HCT116 (cell line): ENCODE results near the gene MYCBP2. TPM values are rescaled to one million over a fixed set of nuclear protein-coding genes. Genes with fewer than 3 reads are reported as not detected.

ENCODE experiments used
- ATAC-seq: fragments of 200-7000 bp; cut with Tn5 transposase; 2 replicates; pipeline ENCODE4 v1.9.1; 2020; ENCODE audit warnings: mild to moderate bottlenecking, moderate library complexity
- BruUV-seq: library from RNA; stranded (reverse); fragments of 400-500 nt; replicated peaks from 2 replicates; lab custom pipeline; 2021; lab: Mats Ljungman, UMichigan
- CTCF ChIA-PET: fragments of 300-600 bp; sonication (Branson Sonifier 250); formaldehyde crosslinking; loops from one replicate; lab custom pipeline; 2021; ENCODE audit warnings: antibody characterized with exemption; lab: Charles Lee
- POLR2A ChIA-PET: fragments of 300-600, 350-600 bp; sonication (Branson Sonifier 250); formaldehyde crosslinking; loops from one replicate; lab custom pipeline; 2021; ENCODE audit warnings: antibody characterized with exemption; lab: Charles Lee
- RAD21 ChIA-PET, 2 experiments: fragments of 300-600 bp; sonication (Branson Sonifier 250); formaldehyde crosslinking; loops; one replicate each; lab custom pipeline; 2023; ENCODE audit warnings: low total read pairs in 2 of 2; ENCODE audit not compliant: uncharacterized antibody in 2 of 2, unreplicated experiment in 2 of 2, low non-redundant PET in 1 of 2; lab: Charles Lee
- DNase-seq: peaks from one replicate; pipeline ENCODE4 v3.0.0-alpha.2; 2010; ENCODE audit warnings: low read depth, low spot score
- H2AFZ ChIP-seq: fragments of 200-600 bp; shearing (Covaris generic), sonication (generic); 2 replicates; pipeline ENCODE4 v1.6.1; 2017; ENCODE audit warnings: low read depth, mixed run types, mixed read lengths, antibody characterized with exemption, low read length; ENCODE audit not compliant: poor library complexity, severe bottlenecking
- H3K27ac ChIP-seq: 2 replicates; pipeline ENCODE4 v1.5.1; 2012; ENCODE audit warnings: low read depth, low read length
- H3K27me3 ChIP-seq: fragments of 200-600 bp; sonication (generic); 2 replicates; pipeline ENCODE4 v1.6.1; 2016; ENCODE audit warnings: mixed run types, low read length, mixed read lengths; ENCODE audit not compliant: insufficient read depth
- H3K36me3 ChIP-seq, 2 experiments: fragments of 200-500 bp in 1 of 2; fragments of 200-600 bp in 1 of 2; sonication (Bioruptor generic) in 1 of 2; sonication (generic) in 1 of 2; 2 replicates each; pipeline versions ENCODE4 v1.5.1 to v1.6.1; 2014 to 2016; ENCODE audit warnings: low read length in 2 of 2, inconsistent platforms in 1 of 2, mixed read lengths in 1 of 2, mixed run types in 1 of 2; ENCODE audit not compliant: insufficient read depth in 2 of 2, control insufficient read depth in 1 of 2
- H3K4me1 ChIP-seq, 2 experiments: fragments of 200-600 bp in 1 of 2; sonication (generic) in 1 of 2; 2 replicates each; pipeline versions ENCODE4 v1.5.1 to v1.6.1; 2012 to 2017; ENCODE audit warnings: low read length in 2 of 2, inconsistent platforms in 1 of 2, mild to moderate bottlenecking in 1 of 2, mixed read lengths in 1 of 2, mixed run types in 1 of 2, moderate library complexity in 1 of 2; ENCODE audit not compliant: insufficient read depth in 2 of 2, control insufficient read depth in 1 of 2
- H3K4me2 ChIP-seq: fragments of 200-600 bp; sonication (generic); 2 replicates; pipeline ENCODE4 v1.6.1; 2017; ENCODE audit warnings: mixed run types, low read length, mixed read lengths
- H3K4me3 ChIP-seq, 2 experiments: fragments of 200-600 bp in 1 of 2; sonication (generic) in 1 of 2; replicated peaks in 1 of 2; 2 replicates each; pipeline ENCODE4 v1.5.1; 2011 to 2016; ENCODE audit warnings: low read length in 2 of 2, control low read depth in 1 of 2, low read depth in 1 of 2, mild to moderate bottlenecking in 1 of 2, mixed read lengths in 1 of 2, mixed run types in 1 of 2
- H3K79me2 ChIP-seq: fragments of 200-600 bp; sonication (generic); 2 replicates; pipeline ENCODE4 v1.6.1; 2017; ENCODE audit warnings: mild to moderate bottlenecking, mixed run types, low read length, moderate library complexity, mixed read lengths; ENCODE audit not compliant: insufficient read depth
- H3K9ac ChIP-seq: fragments of 200-600 bp; sonication (generic); 2 replicates; pipeline ENCODE4 v1.6.1; 2016; ENCODE audit warnings: low read length, mixed read lengths
- H3K9me2 ChIP-seq: fragments of 200-600 bp; sonication (generic), shearing (Covaris generic); 2 replicates; pipeline ENCODE4 v1.6.1; 2017; ENCODE audit warnings: mixed run types, mild to moderate bottlenecking, moderate library complexity; ENCODE audit not compliant: insufficient read depth
- H3K9me3 ChIP-seq, 2 experiments: fragments of 200-500 bp in 1 of 2; fragments of 200-600 bp in 1 of 2; sonication (Bioruptor generic) in 1 of 2; sonication (generic) in 1 of 2; 2 replicates each; pipeline ENCODE4 v1.6.1; 2014 to 2017; ENCODE audit warnings: low read length in 2 of 2, mixed read lengths in 2 of 2, inconsistent platforms in 1 of 2, low read depth in 1 of 2, mild to moderate bottlenecking in 1 of 2, mixed run types in 1 of 2, moderate library complexity in 1 of 2; ENCODE audit not compliant: control insufficient read depth in 1 of 2, insufficient read depth in 1 of 2
- H4K20me1 ChIP-seq: fragments of 200-600 bp; sonication (generic), shearing (Covaris generic); 2 replicates; pipeline ENCODE4 v1.6.1; 2017; ENCODE audit warnings: mixed run types, mild to moderate bottlenecking, moderate library complexity; ENCODE audit not compliant: insufficient read depth
- CEBPB ChIP-seq: IDR thresholded peaks from 2 replicates; pipeline ENCODE4 v1.6.1; 2012; ENCODE audit warnings: low read depth
- EZH2 ChIP-seq: fragments of 200-600 bp; sonication (generic); IDR thresholded peaks from 2 replicates; pipeline ENCODE4 v1.6.1; 2017; ENCODE audit warnings: antibody characterized with exemption, mixed run types
- EZH2phosphoT487 ChIP-seq: fragments of 200-600 bp; IDR thresholded peaks from 2 replicates; pipeline ENCODE4 v1.6.1; 2018; ENCODE audit warnings: antibody characterized with exemption, borderline replicate concordance
- FOSL1 ChIP-seq: IDR thresholded peaks from 2 replicates; pipeline ENCODE4 v1.6.1; 2012; ENCODE audit warnings: low read depth
- POLR2AphosphoS5 ChIP-seq: IDR thresholded peaks from 2 replicates; pipeline ENCODE4 v1.6.1; 2011; ENCODE audit warnings: mild to moderate bottlenecking, low read depth, low read length, moderate library complexity
- SIN3A ChIP-seq: IDR thresholded peaks from 2 replicates; pipeline ENCODE4 v1.6.1; 2012; ENCODE audit warnings: low read depth
- SP1 ChIP-seq: IDR thresholded peaks from 2 replicates; pipeline ENCODE4 v1.6.1; 2012; ENCODE audit warnings: low read depth
- TCF7L2 ChIP-seq: IDR thresholded peaks from 2 replicates; pipeline ENCODE4 v1.7.0; 2011; ENCODE audit warnings: borderline replicate concordance, inconsistent platforms; ENCODE audit not compliant: insufficient read depth, insufficient read length; ENCODE audit errors: extremely low read depth
- YY1 ChIP-seq: IDR thresholded peaks from 2 replicates; pipeline ENCODE4 v1.6.1; 2011; ENCODE audit warnings: low read length, low read depth, moderate library complexity, mild to moderate bottlenecking; ENCODE audit not compliant: insufficient replicate concordance; ENCODE audit errors: extremely low read depth
- ZFX ChIP-seq: fragments of 450-650 bp; IDR thresholded peaks from 2 replicates; pipeline ENCODE4 v1.6.1; 2017
- ZNF274 ChIP-seq: fragments of 200-500 bp; sonication (Bioruptor generic); IDR thresholded peaks from 2 replicates; pipeline ENCODE4 v1.6.1; 2014; ENCODE audit warnings: mild to moderate bottlenecking, low read depth, low read length, inconsistent platforms
- intact Hi-C: fragments of 100-400 bp; cut with micrococcal nuclease; formaldehyde crosslinking; loops from 2 replicates; pipeline ENCODE4 v1.10.0; 2022
- total RNA-seq: library from RNA; stranded (reverse); gene quantifications from one replicate; pipeline ENCODE4 v1.2.1, GENCODE V29; 2021; ENCODE audit not compliant: unreplicated experiment
- TF ChIP-seq, protein P1 (sequence below): IDR thresholded peaks from 2 replicates; pipeline ENCODE4 v1.6.1; 2012
- TF ChIP-seq, protein P2 (sequence below): IDR thresholded peaks from 2 replicates; pipeline ENCODE4 v1.6.1; 2012; ENCODE audit warnings: low read depth
- TF ChIP-seq, protein P3 (sequence below): IDR thresholded peaks from 2 replicates; pipeline ENCODE4 v1.6.1; 2011; ENCODE audit warnings: mild to moderate bottlenecking, low read length, moderate library complexity; ENCODE audit not compliant: insufficient replicate concordance; ENCODE audit errors: extremely low read depth
- TF ChIP-seq, protein P4 (sequence below), 3 experiments: fragments of 200-600 bp in 1 of 3; sonication (generic) in 1 of 3; IDR thresholded peaks in 2 of 3; conservative IDR thresholded peaks in 1 of 3; 2 replicates each; pipeline ENCODE4 v1.5.1; 2012 to 2017; ENCODE audit warnings: low read depth in 2 of 3, low read length in 2 of 3, antibody characterized with exemption in 1 of 3, borderline replicate concordance in 1 of 3, control low read depth in 1 of 3, mild to moderate bottlenecking in 1 of 3, mixed read lengths in 1 of 3, mixed run types in 1 of 3, moderate library complexity in 1 of 3; ENCODE audit not compliant: insufficient read depth in 1 of 3

Gene MYCBP2
- total RNA-seq, 1 experiment from 2014 or later: 48.5 TPM

DNA sequence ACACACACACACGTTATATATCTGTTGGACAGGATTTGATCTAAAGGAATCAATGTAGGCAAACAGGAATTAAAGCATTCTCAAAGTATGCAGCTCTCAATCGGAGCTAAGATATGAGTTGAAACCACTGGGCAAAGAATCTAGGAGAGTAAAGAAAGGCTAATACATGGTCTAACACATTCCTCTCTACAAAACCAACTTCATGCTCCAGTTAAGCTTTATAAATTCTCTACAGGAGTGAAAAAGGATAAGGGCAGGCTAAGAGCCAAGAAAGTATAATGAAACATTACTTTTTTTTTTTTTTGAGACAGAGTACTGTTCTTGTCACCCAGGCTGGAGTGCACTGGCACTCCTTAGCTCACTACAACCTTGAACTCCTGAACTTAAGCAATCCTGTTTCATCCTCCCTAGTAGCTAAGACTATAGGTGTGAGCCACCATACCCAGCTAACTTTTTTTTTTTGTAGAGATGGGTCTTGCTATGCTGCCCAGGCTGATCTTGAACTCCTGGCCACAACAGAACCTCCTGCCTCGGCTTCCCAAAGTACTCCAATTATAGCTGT, 310.6 kb downstream of the MYCBP2 start (continued):
- no peak for TF ChIP-seq POLR2AphosphoS5
- TF ChIP-seq EZH2: no peak
- TF ChIP-seq, protein P1, sequence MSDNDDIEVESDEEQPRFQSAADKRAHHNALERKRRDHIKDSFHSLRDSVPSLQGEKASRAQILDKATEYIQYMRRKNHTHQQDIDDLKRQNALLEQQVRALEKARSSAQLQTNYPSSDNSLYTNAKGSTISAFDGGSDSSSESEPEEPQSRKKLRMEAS: no peak
- TF ChIP-seq, protein P2, sequence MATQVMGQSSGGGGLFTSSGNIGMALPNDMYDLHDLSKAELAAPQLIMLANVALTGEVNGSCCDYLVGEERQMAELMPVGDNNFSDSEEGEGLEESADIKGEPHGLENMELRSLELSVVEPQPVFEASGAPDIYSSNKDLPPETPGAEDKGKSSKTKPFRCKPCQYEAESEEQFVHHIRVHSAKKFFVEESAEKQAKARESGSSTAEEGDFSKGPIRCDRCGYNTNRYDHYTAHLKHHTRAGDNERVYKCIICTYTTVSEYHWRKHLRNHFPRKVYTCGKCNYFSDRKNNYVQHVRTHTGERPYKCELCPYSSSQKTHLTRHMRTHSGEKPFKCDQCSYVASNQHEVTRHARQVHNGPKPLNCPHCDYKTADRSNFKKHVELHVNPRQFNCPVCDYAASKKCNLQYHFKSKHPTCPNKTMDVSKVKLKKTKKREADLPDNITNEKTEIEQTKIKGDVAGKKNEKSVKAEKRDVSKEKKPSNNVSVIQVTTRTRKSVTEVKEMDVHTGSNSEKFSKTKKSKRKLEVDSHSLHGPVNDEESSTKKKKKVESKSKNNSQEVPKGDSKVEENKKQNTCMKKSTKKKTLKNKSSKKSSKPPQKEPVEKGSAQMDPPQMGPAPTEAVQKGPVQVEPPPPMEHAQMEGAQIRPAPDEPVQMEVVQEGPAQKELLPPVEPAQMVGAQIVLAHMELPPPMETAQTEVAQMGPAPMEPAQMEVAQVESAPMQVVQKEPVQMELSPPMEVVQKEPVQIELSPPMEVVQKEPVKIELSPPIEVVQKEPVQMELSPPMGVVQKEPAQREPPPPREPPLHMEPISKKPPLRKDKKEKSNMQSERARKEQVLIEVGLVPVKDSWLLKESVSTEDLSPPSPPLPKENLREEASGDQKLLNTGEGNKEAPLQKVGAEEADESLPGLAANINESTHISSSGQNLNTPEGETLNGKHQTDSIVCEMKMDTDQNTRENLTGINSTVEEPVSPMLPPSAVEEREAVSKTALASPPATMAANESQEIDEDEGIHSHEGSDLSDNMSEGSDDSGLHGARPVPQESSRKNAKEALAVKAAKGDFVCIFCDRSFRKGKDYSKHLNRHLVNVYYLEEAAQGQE: no peak
- no peak for TF ChIP-seq FOSL1

DNA sequence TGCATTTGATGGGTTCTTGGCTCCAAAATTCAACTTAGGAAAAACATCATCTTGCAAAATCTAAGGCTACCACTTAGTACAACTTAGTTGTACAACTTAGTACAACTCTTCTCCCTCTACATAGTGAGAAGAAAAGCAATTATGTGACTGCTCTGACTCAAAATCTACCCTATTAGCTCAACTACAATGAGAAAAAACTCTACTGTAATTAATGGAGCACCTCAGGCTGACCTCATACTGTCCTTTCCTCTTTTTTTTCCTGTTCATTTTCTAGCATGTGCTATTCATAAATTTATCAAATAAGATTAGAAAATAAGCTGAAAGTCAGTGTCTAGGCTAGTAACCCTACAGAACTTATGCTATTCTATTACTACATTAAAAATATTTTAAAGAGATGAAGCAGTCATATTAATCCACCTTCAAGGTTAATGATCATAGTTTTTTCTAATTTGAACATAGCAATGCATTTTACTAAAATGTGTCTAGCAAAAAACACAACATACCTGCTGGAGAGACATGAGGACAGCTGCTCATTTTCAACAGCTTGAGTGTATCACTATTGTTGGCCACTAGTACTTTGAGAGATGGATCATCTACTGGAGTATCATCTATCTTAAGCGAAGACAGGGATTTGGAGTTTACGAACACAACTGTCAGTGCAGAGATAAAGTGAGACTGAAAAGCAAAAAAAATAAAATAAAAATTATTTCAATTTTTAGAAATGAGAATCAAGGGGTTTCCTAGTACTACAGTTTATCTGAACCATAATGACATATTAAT, 311.8 kb downstream of the MYCBP2 start:
- no peak for DNase-seq
- no peak overlapping the region for H3K4me2 ChIP-seq
- no peak overlapping the region for H3K9ac ChIP-seq
- H3K4me3 ChIP-seq: no peak overlapping the region
- H2AFZ ChIP-seq: no peak overlapping the region
- intact Hi-C loops: no loop called here
- peaks cover 32 to 37% of the 10 kb centered on the region in 2 experiments for H3K36me3 ChIP-seq
- no peaks in the 10 kb centered on the region for H3K9me2 ChIP-seq
- ATAC-seq: no peak
- H3K27me3 ChIP-seq: no peaks in the 10 kb centered on the region
- H3K9me3 ChIP-seq: no peaks in the 10 kb centered on the region
- H3K4me1 ChIP-seq: no peaks in the 10 kb centered on the region
- no peaks in the 10 kb centered on the region for H4K20me1 ChIP-seq
- BruUV-seq: no TSS peak
- no peak overlapping the region for H3K27ac ChIP-seq
- CTCF ChIA-PET: no interaction called here
- H3K79me2 ChIP-seq: peaks cover 70% of the 10 kb centered on the region
- POLR2A ChIA-PET: no interaction called here
- RAD21 ChIA-PET: no interaction called here
- TF ChIP-seq FOSL1: no peak
- TF ChIP-seq, protein P3, sequence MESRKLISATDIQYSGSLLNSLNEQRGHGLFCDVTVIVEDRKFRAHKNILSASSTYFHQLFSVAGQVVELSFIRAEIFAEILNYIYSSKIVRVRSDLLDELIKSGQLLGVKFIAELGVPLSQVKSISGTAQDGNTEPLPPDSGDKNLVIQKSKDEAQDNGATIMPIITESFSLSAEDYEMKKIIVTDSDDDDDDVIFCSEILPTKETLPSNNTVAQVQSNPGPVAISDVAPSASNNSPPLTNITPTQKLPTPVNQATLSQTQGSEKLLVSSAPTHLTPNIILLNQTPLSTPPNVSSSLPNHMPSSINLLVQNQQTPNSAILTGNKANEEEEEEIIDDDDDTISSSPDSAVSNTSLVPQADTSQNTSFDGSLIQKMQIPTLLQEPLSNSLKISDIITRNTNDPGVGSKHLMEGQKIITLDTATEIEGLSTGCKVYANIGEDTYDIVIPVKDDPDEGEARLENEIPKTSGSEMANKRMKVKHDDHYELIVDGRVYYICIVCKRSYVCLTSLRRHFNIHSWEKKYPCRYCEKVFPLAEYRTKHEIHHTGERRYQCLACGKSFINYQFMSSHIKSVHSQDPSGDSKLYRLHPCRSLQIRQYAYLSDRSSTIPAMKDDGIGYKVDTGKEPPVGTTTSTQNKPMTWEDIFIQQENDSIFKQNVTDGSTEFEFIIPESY: no peak
- TF ChIP-seq, protein P1: no peak
- no peak for TF ChIP-seq ZNF274
- no peak for TF ChIP-seq TCF7L2
- TF ChIP-seq SIN3A: no peak
- no peak for TF ChIP-seq EZH2phosphoT487
- no peak for TF ChIP-seq EZH2
- no peak for TF ChIP-seq CEBPB
- TF ChIP-seq SP1: no peak
- TF ChIP-seq, protein P4, sequence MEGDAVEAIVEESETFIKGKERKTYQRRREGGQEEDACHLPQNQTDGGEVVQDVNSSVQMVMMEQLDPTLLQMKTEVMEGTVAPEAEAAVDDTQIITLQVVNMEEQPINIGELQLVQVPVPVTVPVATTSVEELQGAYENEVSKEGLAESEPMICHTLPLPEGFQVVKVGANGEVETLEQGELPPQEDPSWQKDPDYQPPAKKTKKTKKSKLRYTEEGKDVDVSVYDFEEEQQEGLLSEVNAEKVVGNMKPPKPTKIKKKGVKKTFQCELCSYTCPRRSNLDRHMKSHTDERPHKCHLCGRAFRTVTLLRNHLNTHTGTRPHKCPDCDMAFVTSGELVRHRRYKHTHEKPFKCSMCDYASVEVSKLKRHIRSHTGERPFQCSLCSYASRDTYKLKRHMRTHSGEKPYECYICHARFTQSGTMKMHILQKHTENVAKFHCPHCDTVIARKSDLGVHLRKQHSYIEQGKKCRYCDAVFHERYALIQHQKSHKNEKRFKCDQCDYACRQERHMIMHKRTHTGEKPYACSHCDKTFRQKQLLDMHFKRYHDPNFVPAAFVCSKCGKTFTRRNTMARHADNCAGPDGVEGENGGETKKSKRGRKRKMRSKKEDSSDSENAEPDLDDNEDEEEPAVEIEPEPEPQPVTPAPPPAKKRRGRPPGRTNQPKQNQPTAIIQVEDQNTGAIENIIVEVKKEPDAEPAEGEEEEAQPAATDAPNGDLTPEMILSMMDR (IDR thresholded peaks at IDR 0.05 in 2 of 3, conservative IDR thresholded peaks at IDR 0.05 in 1 of 3; ENCODE audit: borderline replicate concordance in 1 of 3, insufficient read depth in 1 of 3, low read depth in 2 of 3, low read length in 2 of 3): no peak
- TF ChIP-seq ZFX: no peak
- no peak for TF ChIP-seq YY1
